CD4-positive, alpha-beta T cell treated with Interferon alpha-2 for 1 hour (primary cell): ENCODE data around the gene PLOD2.

ENCODE experiments used
- DNase-seq, 2 donors: peaks; one replicate each; pipeline ENCODE4 v3.0.0-alpha.2; 2020 to 2022

Gene PLOD2

GRCh38 chr3:146165877-146166276 is 4.9 kb upstream of the PLOD2 start:
- no peak for DNase-seq

- DNase-seq, result no peak
Observed at GRCh38 chr3:146164971-146165769, 4.2 kb upstream of the PLOD2 start.

- DNase-seq, result no peak
Observed at GRCh38 chr3:146164506-146164905, 3.5 kb upstream of the PLOD2 start.

- DNase-seq, result no peak
Observed at GRCh38 chr3:146164071-146164470, 3.1 kb upstream of the PLOD2 start.

- DNase-seq, result no peak
Observed at GRCh38 chr3:146163584-146163983, 2.6 kb upstream of the PLOD2 start.

- no peak for DNase-seq
Observed at GRCh38 chr3:146162561-146162960, 1.6 kb upstream of the PLOD2 start.

GRCh38 chr3:146161663-146162002 is 649 bp upstream of the PLOD2 start:
- DNase-seq, result no peak

GRCh38 chr3:146160321-146160963 is 542 bp downstream of the PLOD2 start:
- no peak for DNase-seq

GRCh38 chr3:146159616-146160320 is 1.2 kb downstream of the PLOD2 start:
- DNase-seq, result no peak

GRCh38 chr3:146159037-146159436 is 1.9 kb downstream of the PLOD2 start:
- no peak for DNase-seq

- no peak for DNase-seq
Observed at GRCh38 chr3:146157325-146158060, 3.5 kb downstream of the PLOD2 start.

GRCh38 chr3:146156666-146157314 is 4.2 kb downstream of the PLOD2 start:
- DNase-seq, result no peak

GRCh38 chr3:146156095-146156494 is 4.9 kb downstream of the PLOD2 start:
- DNase-seq, result no peak

- DNase-seq, result no peak
Observed at GRCh38 chr3:146154995-146155394, 6.0 kb downstream of the PLOD2 start.

- DNase-seq, result no peak
Observed at GRCh38 chr3:146154316-146154715, 6.7 kb downstream of the PLOD2 start.

GRCh38 chr3:146153429-146153828 is 7.6 kb downstream of the PLOD2 start:
- DNase-seq, result no peak

- no peak for DNase-seq
Observed at GRCh38 chr3:146152834-146153233, 8.2 kb downstream of the PLOD2 start.

- no peak for DNase-seq
Observed at GRCh38 chr3:146148468-146148931, 12.5 kb downstream of the PLOD2 start.

- DNase-seq, result no peak
Observed at GRCh38 chr3:146145642-146146041, 15.3 kb downstream of the PLOD2 start.

GRCh38 chr3:146142757-146143156 is 18.2 kb downstream of the PLOD2 start:
- DNase-seq, result no peak

- no peak for DNase-seq
Observed at GRCh38 chr3:146139586-146140110, 21.3 kb downstream of the PLOD2 start.

- no peak for DNase-seq
Observed at GRCh38 chr3:146138902-146139301, 22.1 kb downstream of the PLOD2 start.
